EH (cell line): ENCODE measurements around the gene WRAP73.

ENCODE experiments used
- DNase-seq: peaks from one replicate; pipeline ENCODE4 v3.0.0-alpha.2; 2015; ENCODE audit warnings: low read depth

The WRAP73 gene

GRCh38 chr1:3649342-3650247 lies at the start of gene WRAP73:
Gene WRAP73, minus strand, starts transcription at chr1:3650103. Its CDS starts 104 bp downstream, at chr1:3649999.
- DNase-seq, result peak; percentile 92

GRCh38 chr1:3699596-3699995 lies 49.7 kb upstream of the WRAP73 start:
- DNase-seq, result no peak

- no peak for DNase-seq
Measured at GRCh38 chr1:3698660-3699408, 48.9 kb upstream of the WRAP73 start.

GRCh38 chr1:3697810-3698209 lies 47.9 kb upstream of the WRAP73 start:
- DNase-seq, result no peak

- DNase-seq, result no peak
Measured at GRCh38 chr1:3697104-3697503, 47.2 kb upstream of the WRAP73 start.

- no peak for DNase-seq
Measured at GRCh38 chr1:3696689-3697088, 46.8 kb upstream of the WRAP73 start.

- DNase-seq, result peak; percentile 45
Measured at GRCh38 chr1:3695326-3696217, 45.7 kb upstream of the WRAP73 start.

- no peak for DNase-seq
Measured at GRCh38 chr1:3693321-3693720, 43.4 kb upstream of the WRAP73 start.

- no peak for DNase-seq
Measured at GRCh38 chr1:3692598-3692997, 42.7 kb upstream of the WRAP73 start.

- DNase-seq, result no peak
Measured at GRCh38 chr1:3691421-3692204, 41.7 kb upstream of the WRAP73 start.

- no peak for DNase-seq
Measured at GRCh38 chr1:3690282-3691065, 40.6 kb upstream of the WRAP73 start.

- DNase-seq, result no peak
Measured at GRCh38 chr1:3689138-3689750, 39.3 kb upstream of the WRAP73 start.

GRCh38 chr1:3688356-3689137 lies 38.6 kb upstream of the WRAP73 start:
- peak; percentile 12 for DNase-seq

GRCh38 chr1:3687504-3687903 lies 37.6 kb upstream of the WRAP73 start:
- DNase-seq, result no peak

GRCh38 chr1:3685906-3686305 lies 36.0 kb upstream of the WRAP73 start:
- DNase-seq, result no peak

GRCh38 chr1:3685222-3685621 lies 35.3 kb upstream of the WRAP73 start:
- no peak for DNase-seq

- peak; percentile 22 for DNase-seq
Measured at GRCh38 chr1:3683992-3684391, 34.1 kb upstream of the WRAP73 start.

GRCh38 chr1:3683197-3683596 lies 33.3 kb upstream of the WRAP73 start:
- DNase-seq, result no peak
